Lung (tissue), 12 donors: ENCODE results near the gene SPOCK3. TPM values are rescaled to one million over a fixed set of nuclear protein-coding genes. Genes with fewer than 3 reads are reported as not detected.

Experiments
- ATAC-seq: fragments of 200-7000 bp; cut with Tn5 transposase; one replicate; pipeline ENCODE4 v1.9.1; 2020; ENCODE audit warnings: moderate number of reproducible peaks; ENCODE audit not compliant: insufficient read depth, low FRiP score
- DNase-seq, 3 donors: peaks; one replicate each; pipeline ENCODE4 v3.0.0-alpha.2; 2013 to 2017
- H3K27ac ChIP-seq, 2 donors: one replicate each; pipeline ENCODE4 v1.5.1; 2013; ENCODE audit warnings: mild to moderate bottlenecking in 2 of 2, moderate library complexity in 2 of 2, control low read depth in 1 of 2, inconsistent platforms in 1 of 2, low read depth in 1 of 2, low read length in 1 of 2
- H3K27me3 ChIP-seq, 3 donors: one replicate each; pipeline ENCODE4 v1.5.1; 2013; ENCODE audit warnings: low read length in 2 of 3; ENCODE audit not compliant: control insufficient read depth in 3 of 3, insufficient read depth in 3 of 3
- H3K36me3 ChIP-seq, 4 donors: one replicate each; pipeline ENCODE4 v1.5.1; 2013; ENCODE audit warnings: low read length in 4 of 4, mild to moderate bottlenecking in 1 of 4, moderate library complexity in 1 of 4; ENCODE audit not compliant: control insufficient read depth in 4 of 4, insufficient read depth in 4 of 4
- H3K4me1 ChIP-seq, 5 donors: one replicate each; pipeline ENCODE4 v1.5.1; 2013; ENCODE audit warnings: low read length in 5 of 5, mild to moderate bottlenecking in 2 of 5, moderate library complexity in 1 of 5; ENCODE audit not compliant: control insufficient read depth in 5 of 5, insufficient read depth in 5 of 5
- H3K4me3 ChIP-seq: one replicate; pipeline ENCODE4 v1.5.1; 2013; ENCODE audit warnings: mild to moderate bottlenecking, control low read depth, moderate library complexity
- H3K9ac ChIP-seq, 2 donors: one replicate each; pipeline ENCODE4 v1.5.1; 2013; ENCODE audit warnings: low read length in 2 of 2, control low read depth in 1 of 2; ENCODE audit not compliant: insufficient read depth in 1 of 2
- H3K9me3 ChIP-seq, 4 donors: one replicate each; pipeline ENCODE4 v1.5.1; 2013; ENCODE audit warnings: low read length in 3 of 4, mild to moderate bottlenecking in 1 of 4, moderate library complexity in 1 of 4; ENCODE audit not compliant: control insufficient read depth in 4 of 4, insufficient read depth in 3 of 4
- WGBS, 2 donors: extraction: QIAGEN DNeasy Blood & Tissue Kit; methylation state at CpG; one replicate each; pipeline ENCODE4 v1.1.7; 2013; 5-methylcytosine and 5-hydroxymethylcytosine counted together
- polyA plus RNA-seq, 2 donors: library from polyadenylated mRNA; stranded (reverse); fragments of 200-250 nt; gene quantifications; one replicate each; pipeline ENCODE4 v1.2.1, GENCODE V29; 2013
- total RNA-seq, 2 donors: library from RNA; depleted of rRNA in 1 of 2; stranded (reverse); fragments of >200 nt in 1 of 2; gene quantifications; one replicate each; pipeline ENCODE4 v1.2.1, GENCODE V29; 2014 to 2021
- TF ChIP-seq, protein P1 (sequence below): IDR thresholded peaks from 2 replicates; pipeline ENCODE4 v1.5.1; 2012; ENCODE audit warnings: mild to moderate bottlenecking; ENCODE audit errors: control extremely low read depth, extremely low read depth
- donor health status: control.
- donor health status: control.
- donor health status: Bipolar disorder and iron deficiency.
- donor health status: healthy.
- donor health status: DM: yes; HTN: yes; CAD: no.

SPOCK3 gene
- total and polyA plus RNA-seq, 4 donors = 0.24 to 1.4 (median 0.60) TPM

DNA sequence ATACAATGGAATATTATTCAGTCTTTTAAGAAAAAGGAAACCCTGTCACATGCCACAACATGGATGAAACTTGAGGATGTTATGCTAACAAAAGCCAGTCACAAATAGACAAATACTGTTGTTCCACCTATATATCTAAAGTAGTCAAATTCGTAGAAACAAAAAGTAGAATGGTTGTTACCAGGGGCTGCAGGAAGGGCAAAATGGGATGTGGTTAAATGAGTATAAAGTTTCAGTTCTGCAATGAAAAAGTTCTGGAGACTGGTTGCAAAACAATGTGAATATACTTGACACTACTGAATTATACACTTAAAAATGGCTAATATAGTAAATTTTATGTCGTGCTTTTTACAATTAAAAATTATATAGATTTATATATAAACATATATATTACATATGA, 12.2 kb downstream of the SPOCK3 start:
- Histone ChIP-seq H3K27ac (no peak overlapping the region), H3K36me3 (no peaks in the 10 kb centered on the region), H3K4me3 (no peak overlapping the region), H3K9me3 (no peaks in the 10 kb centered on the region), H3K27me3 (no peaks in the 10 kb centered on the region), H3K4me1 (peaks cover 0 to 4% (median 0%) of the 10 kb centered on the region in 5 donors), H3K9ac (no peak overlapping the region)
- ATAC-seq (no peak), DNase-seq (no peak)
- TF ChIP-seq, protein P1, sequence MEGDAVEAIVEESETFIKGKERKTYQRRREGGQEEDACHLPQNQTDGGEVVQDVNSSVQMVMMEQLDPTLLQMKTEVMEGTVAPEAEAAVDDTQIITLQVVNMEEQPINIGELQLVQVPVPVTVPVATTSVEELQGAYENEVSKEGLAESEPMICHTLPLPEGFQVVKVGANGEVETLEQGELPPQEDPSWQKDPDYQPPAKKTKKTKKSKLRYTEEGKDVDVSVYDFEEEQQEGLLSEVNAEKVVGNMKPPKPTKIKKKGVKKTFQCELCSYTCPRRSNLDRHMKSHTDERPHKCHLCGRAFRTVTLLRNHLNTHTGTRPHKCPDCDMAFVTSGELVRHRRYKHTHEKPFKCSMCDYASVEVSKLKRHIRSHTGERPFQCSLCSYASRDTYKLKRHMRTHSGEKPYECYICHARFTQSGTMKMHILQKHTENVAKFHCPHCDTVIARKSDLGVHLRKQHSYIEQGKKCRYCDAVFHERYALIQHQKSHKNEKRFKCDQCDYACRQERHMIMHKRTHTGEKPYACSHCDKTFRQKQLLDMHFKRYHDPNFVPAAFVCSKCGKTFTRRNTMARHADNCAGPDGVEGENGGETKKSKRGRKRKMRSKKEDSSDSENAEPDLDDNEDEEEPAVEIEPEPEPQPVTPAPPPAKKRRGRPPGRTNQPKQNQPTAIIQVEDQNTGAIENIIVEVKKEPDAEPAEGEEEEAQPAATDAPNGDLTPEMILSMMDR = no peak
- 45 to 56% methylated on average over 2 of the region's 2 CpGs for WGBS, 2 donors

DNA sequence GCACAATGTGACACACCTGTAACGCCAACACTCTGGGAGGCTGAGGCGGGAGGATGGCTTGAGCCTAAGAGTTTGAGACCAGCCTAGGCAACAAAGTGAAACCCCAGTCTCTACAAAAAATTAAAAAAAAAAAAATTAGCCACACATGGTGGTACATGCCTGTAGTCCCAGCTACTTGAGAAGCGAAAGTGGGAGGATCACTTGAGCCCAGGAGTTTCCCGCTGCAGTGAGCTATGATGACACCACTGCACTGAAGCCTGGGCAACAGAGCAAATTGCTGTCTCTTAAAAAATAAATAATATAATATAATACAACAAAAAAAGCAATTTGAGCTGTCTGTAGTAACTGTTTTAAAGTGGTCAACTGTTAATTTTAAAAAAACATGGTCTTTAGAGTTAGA, 13.2 kb downstream of the SPOCK3 start:
- no peak overlapping the region for H3K27ac ChIP-seq
- no peak for ATAC-seq
- no peak overlapping the region for H3K4me3 ChIP-seq

GRCh38 chr4:167218022-167218608, 16.2 kb downstream of the SPOCK3 start:
- no peak overlapping the region for H3K9ac ChIP-seq
- TF ChIP-seq, protein P1 = no peak
- H3K4me1 ChIP-seq = peaks cover 0 to 4% (median 0%) of the 10 kb centered on the region in 5 donors
- DNase-seq = peak in 2 of 3 donors; percentile 8 to 24
- ATAC-seq = peak; percentile 81
- no peaks in the 10 kb centered on the region for H3K9me3 ChIP-seq
- H3K27ac ChIP-seq = no peak overlapping the region
- 43 to 67% methylated on average over 3 of the region's 3 CpGs for WGBS, 2 donors
- no peak overlapping the region for H3K4me3 ChIP-seq
- H3K27me3 ChIP-seq = no peaks in the 10 kb centered on the region
- H3K36me3 ChIP-seq = no peaks in the 10 kb centered on the region

More for the DNA sequence above, 13.2 kb downstream of the SPOCK3 start:
- no peak for DNase-seq
- H3K9ac ChIP-seq = no peak overlapping the region
- H3K4me1 ChIP-seq = peaks cover 0 to 4% (median 0%) of the 10 kb centered on the region in 5 donors
- TF ChIP-seq, protein P1 = no peak
- no peaks in the 10 kb centered on the region for H3K36me3 ChIP-seq
- WGBS, 2 donors = 87 to 90% methylated on average over 4 of the region's 4 CpGs
- H3K9me3 ChIP-seq = no peaks in the 10 kb centered on the region
- H3K27me3 ChIP-seq = no peaks in the 10 kb centered on the region

DNA sequence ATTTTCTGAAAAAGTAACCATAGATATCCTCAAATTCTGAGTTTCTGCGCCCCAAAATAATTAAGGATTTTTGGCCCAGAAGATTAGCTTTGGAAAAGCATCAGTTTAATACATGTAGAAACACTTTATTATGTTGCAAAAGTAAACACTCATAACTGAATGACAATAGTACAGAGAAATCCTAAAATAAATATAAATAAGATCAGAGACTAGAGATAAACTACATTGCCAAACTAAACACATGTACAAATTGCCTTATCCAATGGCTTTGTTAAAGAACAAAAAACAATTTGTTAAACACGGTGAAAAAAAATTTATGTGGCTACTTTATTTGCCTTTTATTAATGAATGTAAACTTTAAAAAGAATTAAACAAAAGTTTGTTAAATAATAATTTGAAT, 17.5 kb downstream of the SPOCK3 start:
- peaks cover 0 to 4% (median 0%) of the 10 kb centered on the region in 5 donors for H3K4me1 ChIP-seq
- no peak for DNase-seq
- no peak overlapping the region for H3K27ac ChIP-seq
- TF ChIP-seq, protein P1 = no peak
- H3K9me3 ChIP-seq = no peaks in the 10 kb centered on the region
- 78 to 90% methylated on average over 2 of the region's 2 CpGs for WGBS, 2 donors
- no peak overlapping the region for H3K9ac ChIP-seq
- ATAC-seq = no peak
- no peaks in the 10 kb centered on the region for H3K36me3 ChIP-seq
- H3K27me3 ChIP-seq = no peaks in the 10 kb centered on the region
- H3K4me3 ChIP-seq = no peak overlapping the region
